GM18868 (cell line): ENCODE data around the gene PVALEF.
"Not testable (repeated sequence)": the region's sequence is repeated elsewhere in the genome, so short reads cannot be mapped to it uniquely, and the experiment has no call there.

Experiments used
- ATAC-seq: cut with Tn5 transposase; IDR thresholded peaks from one replicate; pipeline ENCODE4 v1.9.1; 2021; ENCODE audit warnings: mild to moderate bottlenecking, moderate library complexity; ENCODE audit not compliant: unreplicated experiment

PVALEF gene

GRCh38 chr17:81143200-81143527 is 22.1 kb upstream of the PVALEF start:
- ATAC-seq: no peak

- no peak for ATAC-seq
Measured at GRCh38 chr17:81143717-81144422, 21.4 kb upstream of the PVALEF start.

- ATAC-seq: no peak
Measured at GRCh38 chr17:81144423-81144781, 20.9 kb upstream of the PVALEF start.

GRCh38 chr17:81146208-81146607 is 19.1 kb upstream of the PVALEF start:
- not testable (repeated sequence) for ATAC-seq

GRCh38 chr17:81147701-81148100 is 17.6 kb upstream of the PVALEF start:
- no peak for ATAC-seq

- no peak for ATAC-seq
Measured at GRCh38 chr17:81148571-81148970, 16.7 kb upstream of the PVALEF start.

GRCh38 chr17:81148986-81149533 is 16.2 kb upstream of the PVALEF start:
- ATAC-seq: no peak

- no peak for ATAC-seq
Measured at GRCh38 chr17:81150377-81151077, 14.8 kb upstream of the PVALEF start.

GRCh38 chr17:81151278-81151677 is 14.0 kb upstream of the PVALEF start:
- ATAC-seq: no peak

GRCh38 chr17:81152288-81152828 is 12.9 kb upstream of the PVALEF start:
- no peak for ATAC-seq

GRCh38 chr17:81153340-81153803 is 11.9 kb upstream of the PVALEF start:
- no peak for ATAC-seq

GRCh38 chr17:81154016-81154415 is 11.3 kb upstream of the PVALEF start:
- not testable (repeated sequence) for ATAC-seq

GRCh38 chr17:81154961-81155360 is 10.3 kb upstream of the PVALEF start:
- ATAC-seq: no peak

- ATAC-seq: no peak
Measured at GRCh38 chr17:81156866-81157805, 8.2 kb upstream of the PVALEF start.

- ATAC-seq: no peak
Measured at GRCh38 chr17:81157848-81158687, 7.2 kb upstream of the PVALEF start.

- ATAC-seq: no peak
Measured at GRCh38 chr17:81158688-81159590, 6.4 kb upstream of the PVALEF start.

- no peak for ATAC-seq
Measured at GRCh38 chr17:81159611-81160265, 5.6 kb upstream of the PVALEF start.

- ATAC-seq: no peak
Measured at GRCh38 chr17:81160306-81160705, 5.0 kb upstream of the PVALEF start.
